Fibroblast of lung (primary cell): Measurements from ENCODE around the gene ELMO1. TPM values are rescaled to one million over a fixed set of nuclear protein-coding genes. Genes with fewer than 3 reads are reported as not detected.

Source experiments
- DNase-seq, 2 donors: peaks; one replicate each; pipeline versions ENCODE4 v3.0.0 to v3.0.0-alpha.2; 2010; ENCODE audit warnings: low read depth in 2 of 2
- H2AFZ ChIP-seq: 2 replicates; pipeline ENCODE4 v1.5.1; 2012; ENCODE audit warnings: low read length, control low read depth, inconsistent platforms
- H3K27ac ChIP-seq: 2 replicates; pipeline ENCODE4 v1.5.1; 2011; ENCODE audit warnings: low read length, control low read depth; ENCODE audit not compliant: insufficient read depth
- H3K27me3 ChIP-seq: 2 replicates; pipeline ENCODE4 v1.5.1; 2011; ENCODE audit warnings: mild to moderate bottlenecking, low read length; ENCODE audit not compliant: control insufficient read depth, insufficient read depth
- H3K36me3 ChIP-seq: 2 replicates; pipeline ENCODE4 v1.5.1; 2011; ENCODE audit warnings: low read length; ENCODE audit not compliant: control insufficient read depth, insufficient read depth
- H3K4me1 ChIP-seq: 2 replicates; pipeline ENCODE4 v1.5.1; 2011; ENCODE audit warnings: low read length; ENCODE audit not compliant: control insufficient read depth, insufficient read depth; ENCODE audit errors: extremely low read depth
- H3K4me2 ChIP-seq: 2 replicates; pipeline ENCODE4 v1.5.1; 2011; ENCODE audit warnings: low read length, control low read depth; ENCODE audit not compliant: insufficient read depth; ENCODE audit errors: extremely low read depth
- H3K4me3 ChIP-seq, 4 experiments: fragments of 200-600 bp in 1 of 4; sonication (generic) in 1 of 4; replicated peaks in 1 of 4; 2 replicates each; pipeline ENCODE4 v1.5.1; 2011 to 2016; ENCODE audit warnings: low read length in 4 of 4, low read depth in 3 of 4, mild to moderate bottlenecking in 3 of 4, control low read depth in 2 of 4, inconsistent platforms in 1 of 4, mixed read lengths in 1 of 4; ENCODE audit not compliant: insufficient read depth in 1 of 4; ENCODE audit errors: control extremely low read depth in 1 of 4
- H3K79me2 ChIP-seq: 2 replicates; pipeline ENCODE4 v1.5.1; 2012; ENCODE audit warnings: mild to moderate bottlenecking, low read length, inconsistent platforms; ENCODE audit not compliant: control insufficient read depth, insufficient read depth
- H3K9ac ChIP-seq: 2 replicates; pipeline ENCODE4 v1.5.1; 2011; ENCODE audit warnings: mild to moderate bottlenecking, low read length, control low read depth; ENCODE audit not compliant: insufficient read depth
- H3K9me3 ChIP-seq: 2 replicates; pipeline ENCODE4 v1.5.1; 2012; ENCODE audit warnings: low read depth, low read length; ENCODE audit not compliant: control insufficient read depth, insufficient read depth
- H4K20me1 ChIP-seq: 2 replicates; pipeline ENCODE4 v1.5.1; 2011; ENCODE audit warnings: low read length; ENCODE audit not compliant: control insufficient read depth, insufficient read depth; ENCODE audit errors: extremely low read depth
- EZH2 ChIP-seq: IDR thresholded peaks from 2 replicates; pipeline ENCODE4 v1.5.1; 2012; ENCODE audit warnings: low read length, control low read depth, mild to moderate bottlenecking; ENCODE audit errors: missing control alignments
- polyA plus RNA-seq, 2 donors: library from polyadenylated mRNA; depleted of rRNA in 1 of 2; stranded (reverse) in 1 of 2; unstranded in 1 of 2; fragments of >200 nt; gene quantifications; 2 replicates each; pipeline ENCODE4 v1.2.1, GENCODE V29; 2011 to 2012; ENCODE audit warnings: missing spikeins in 1 of 2
- total RNA-seq: library from RNA; depleted of rRNA; stranded (reverse); fragments of >200 nt; gene quantifications from 2 replicates; pipeline ENCODE4 v1.2.1, GENCODE V29; 2014
- TF ChIP-seq, protein P1 (sequence below), 2 donors: IDR thresholded peaks in 1 of 2; conservative IDR thresholded peaks in 1 of 2; 1 replicate in 1 of 2; 2 replicates in 1 of 2; pipeline ENCODE4 v1.5.1; 2011 to 2012; ENCODE audit warnings: low read length in 2 of 2, control low read depth in 1 of 2, inconsistent platforms in 1 of 2, low read depth in 1 of 2, mild to moderate bottlenecking in 1 of 2

ELMO1 gene
- total and polyA plus RNA-seq, 2 donors (not counting 1 experiment from before 2014, with no cell fraction given), result 0.50 TPM; not detected in 1

GRCh38 chr7:36844374-36844773 lies 604.3 kb downstream of the ELMO1 start:
- H3K4me2 ChIP-seq, result no peak overlapping the region
- no peak for DNase-seq
- H3K36me3 ChIP-seq, result no peaks in the 10 kb centered on the region
- no peak overlapping the region for H3K4me3 ChIP-seq
- H3K9ac ChIP-seq, result no peak overlapping the region
- H4K20me1 ChIP-seq, result no peaks in the 10 kb centered on the region
- TF ChIP-seq EZH2, result no peak
- TF ChIP-seq, protein P1, sequence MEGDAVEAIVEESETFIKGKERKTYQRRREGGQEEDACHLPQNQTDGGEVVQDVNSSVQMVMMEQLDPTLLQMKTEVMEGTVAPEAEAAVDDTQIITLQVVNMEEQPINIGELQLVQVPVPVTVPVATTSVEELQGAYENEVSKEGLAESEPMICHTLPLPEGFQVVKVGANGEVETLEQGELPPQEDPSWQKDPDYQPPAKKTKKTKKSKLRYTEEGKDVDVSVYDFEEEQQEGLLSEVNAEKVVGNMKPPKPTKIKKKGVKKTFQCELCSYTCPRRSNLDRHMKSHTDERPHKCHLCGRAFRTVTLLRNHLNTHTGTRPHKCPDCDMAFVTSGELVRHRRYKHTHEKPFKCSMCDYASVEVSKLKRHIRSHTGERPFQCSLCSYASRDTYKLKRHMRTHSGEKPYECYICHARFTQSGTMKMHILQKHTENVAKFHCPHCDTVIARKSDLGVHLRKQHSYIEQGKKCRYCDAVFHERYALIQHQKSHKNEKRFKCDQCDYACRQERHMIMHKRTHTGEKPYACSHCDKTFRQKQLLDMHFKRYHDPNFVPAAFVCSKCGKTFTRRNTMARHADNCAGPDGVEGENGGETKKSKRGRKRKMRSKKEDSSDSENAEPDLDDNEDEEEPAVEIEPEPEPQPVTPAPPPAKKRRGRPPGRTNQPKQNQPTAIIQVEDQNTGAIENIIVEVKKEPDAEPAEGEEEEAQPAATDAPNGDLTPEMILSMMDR (conservative IDR thresholded peaks at IDR 0.05 in 1 of 2, IDR thresholded peaks at IDR 0.05 in 1 of 2; ENCODE audit: low read depth in 1 of 2, low read length in 2 of 2), result no peak
- no peaks in the 10 kb centered on the region for H3K4me1 ChIP-seq
- no peaks in the 10 kb centered on the region for H3K9me3 ChIP-seq
- no peak overlapping the region for H2AFZ ChIP-seq
- H3K27me3 ChIP-seq, result no peaks in the 10 kb centered on the region
- no peaks in the 10 kb centered on the region for H3K79me2 ChIP-seq
- no peak overlapping the region for H3K27ac ChIP-seq

DNA sequence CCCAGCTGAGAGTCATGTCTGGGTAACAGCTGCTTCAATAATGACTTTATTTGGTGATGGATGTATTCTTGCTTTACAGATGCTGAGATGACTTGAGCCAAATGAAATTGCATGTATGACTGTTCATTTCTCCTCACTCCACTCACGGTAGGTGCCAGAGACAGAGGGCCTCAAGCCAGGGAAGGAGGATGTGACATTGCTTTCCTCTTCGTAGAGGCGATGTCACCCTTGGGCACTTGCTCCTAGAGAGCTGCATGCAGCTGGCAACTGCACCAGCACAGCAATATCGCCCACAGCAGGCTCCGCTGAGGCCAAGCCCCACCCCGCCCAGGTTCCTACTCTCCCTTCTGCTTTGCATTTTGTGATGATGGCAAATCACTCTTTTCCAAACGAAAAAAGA lies 607.8 kb downstream of the ELMO1 start:
- Histone ChIP-seq H2AFZ (no peak overlapping the region), H3K79me2 (no peaks in the 10 kb centered on the region), H3K4me1 (no peaks in the 10 kb centered on the region), H3K36me3 (no peaks in the 10 kb centered on the region), H4K20me1 (no peaks in the 10 kb centered on the region), H3K9me3 (no peaks in the 10 kb centered on the region), H3K4me2 (no peak overlapping the region), H3K27me3 (no peaks in the 10 kb centered on the region), H3K4me3 (no peak overlapping the region), H3K27ac (no peak overlapping the region), H3K9ac (no peak overlapping the region)
- no peak for TF ChIP-seq EZH2
- TF ChIP-seq, protein P1 (conservative IDR thresholded peaks at IDR 0.05 in 1 of 2, IDR thresholded peaks at IDR 0.05 in 1 of 2; ENCODE audit: low read depth in 1 of 2, low read length in 2 of 2), result no peak
- DNase-seq, result no peak

GRCh38 chr7:36838616-36839225 lies 609.9 kb downstream of the ELMO1 start:
- TF ChIP-seq, protein P1 (conservative IDR thresholded peaks at IDR 0.05 in 1 of 2, IDR thresholded peaks at IDR 0.05 in 1 of 2; ENCODE audit: low read depth in 1 of 2, low read length in 2 of 2), result no peak
- TF ChIP-seq EZH2, result no peak

More at GRCh38 chr7:36838616-36839225, 609.9 kb downstream of the ELMO1 start:
- Histone ChIP-seq H3K4me1 (no peaks in the 10 kb centered on the region), H3K79me2 (no peaks in the 10 kb centered on the region), H3K27ac (no peak overlapping the region), H3K27me3 (no peaks in the 10 kb centered on the region), H3K4me3 (no peak overlapping the region), H4K20me1 (no peaks in the 10 kb centered on the region), H2AFZ (no peak overlapping the region), H3K4me2 (no peak overlapping the region), H3K9ac (no peak overlapping the region), H3K9me3 (no peaks in the 10 kb centered on the region), H3K36me3 (no peaks in the 10 kb centered on the region)
- no peak for DNase-seq
